Measurements from ENCODE around the gene SLIT3. TPM values are rescaled to one million over a fixed set of nuclear protein-coding genes. Genes with fewer than 3 reads are reported as not detected.

SLIT3 gene
- total RNA-seq, 1 experiment from 2014 or later = not detected

DNA sequence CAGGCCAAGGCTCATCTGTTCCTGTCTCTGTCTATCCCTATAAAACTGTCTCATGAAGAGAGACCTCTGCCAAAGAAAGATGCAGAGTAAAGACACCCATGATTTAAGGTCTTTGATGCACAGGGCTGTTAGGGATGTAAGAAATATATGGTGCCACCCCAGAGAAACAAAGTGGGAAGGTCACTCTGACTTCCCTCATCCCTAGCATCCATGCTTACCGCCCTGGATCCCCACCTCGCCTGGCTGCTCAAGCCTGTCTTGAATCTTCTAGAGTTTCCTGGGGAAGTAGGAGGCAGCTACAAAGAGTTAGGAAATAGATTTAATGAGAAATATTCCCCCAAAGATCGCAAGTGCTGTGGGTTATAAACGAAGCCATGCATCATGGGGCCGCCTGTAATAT is 349.2 kb downstream of the SLIT3 start:
- intact Hi-C loops (cut with micrococcal nuclease; ENCODE audit: unreplicated experiment) = no loop called here
- Histone ChIP-seq H3K4me3 (no peak overlapping the region), H3K79me2 (ENCODE audit: low read depth) (no peaks in the 10 kb centered on the region), H3K27ac (no peak overlapping the region), H3F3A (ENCODE audit: insufficient read depth, low read depth) (no peaks in the 10 kb centered on the region), H3K36me3 (ENCODE audit: low read depth) (no peaks in the 10 kb centered on the region), H3K9me3 (ENCODE audit: insufficient read depth, low read depth) (no peaks in the 10 kb centered on the region), H3K27me3 (ENCODE audit: insufficient read depth, low read depth) (peaks cover 39% of the 10 kb centered on the region), H3K9me2 (ENCODE audit: insufficient read depth) (no peaks in the 10 kb centered on the region), H2AFZ (no peak overlapping the region), H3K4me1 (replicated peaks; ENCODE audit: insufficient read depth) (no peaks in the 10 kb centered on the region), H4K20me1 (ENCODE audit: insufficient read depth) (no peaks in the 10 kb centered on the region), H3K4me2 (no peak overlapping the region)
- BruUV-seq (replicated peaks) = no TSS peak
- ChIA-PET POLR2A (ENCODE audit: unreplicated experiment) (no interaction called here), CTCF (no interaction called here)
- TF ChIP-seq EZH2 (IDR thresholded peaks at IDR 0.05; ENCODE audit: low read depth) = no peak
- TF ChIP-seq, protein P1, sequence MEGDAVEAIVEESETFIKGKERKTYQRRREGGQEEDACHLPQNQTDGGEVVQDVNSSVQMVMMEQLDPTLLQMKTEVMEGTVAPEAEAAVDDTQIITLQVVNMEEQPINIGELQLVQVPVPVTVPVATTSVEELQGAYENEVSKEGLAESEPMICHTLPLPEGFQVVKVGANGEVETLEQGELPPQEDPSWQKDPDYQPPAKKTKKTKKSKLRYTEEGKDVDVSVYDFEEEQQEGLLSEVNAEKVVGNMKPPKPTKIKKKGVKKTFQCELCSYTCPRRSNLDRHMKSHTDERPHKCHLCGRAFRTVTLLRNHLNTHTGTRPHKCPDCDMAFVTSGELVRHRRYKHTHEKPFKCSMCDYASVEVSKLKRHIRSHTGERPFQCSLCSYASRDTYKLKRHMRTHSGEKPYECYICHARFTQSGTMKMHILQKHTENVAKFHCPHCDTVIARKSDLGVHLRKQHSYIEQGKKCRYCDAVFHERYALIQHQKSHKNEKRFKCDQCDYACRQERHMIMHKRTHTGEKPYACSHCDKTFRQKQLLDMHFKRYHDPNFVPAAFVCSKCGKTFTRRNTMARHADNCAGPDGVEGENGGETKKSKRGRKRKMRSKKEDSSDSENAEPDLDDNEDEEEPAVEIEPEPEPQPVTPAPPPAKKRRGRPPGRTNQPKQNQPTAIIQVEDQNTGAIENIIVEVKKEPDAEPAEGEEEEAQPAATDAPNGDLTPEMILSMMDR (conservative IDR thresholded peaks at IDR 0.05) = no peak
- no peak for DNase-seq

DNA sequence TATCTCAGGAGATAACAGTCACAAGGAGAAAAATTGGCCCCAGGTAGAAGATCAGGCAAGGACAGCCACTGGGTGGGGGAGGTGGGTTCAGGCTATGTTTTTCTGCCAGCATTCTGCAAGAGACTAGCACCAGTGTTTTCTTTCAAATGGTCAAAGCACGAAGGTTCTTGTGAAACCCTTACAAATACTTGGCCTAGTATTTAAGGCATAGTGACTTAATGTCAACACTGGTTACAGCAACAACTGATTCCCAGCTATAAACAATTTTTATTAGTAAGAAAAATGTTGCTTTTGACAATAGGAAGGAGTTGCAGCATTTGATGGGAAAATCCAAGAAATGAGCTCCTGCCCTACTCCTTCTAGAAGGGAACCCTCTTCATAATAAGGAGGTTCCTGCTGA is 349.6 kb downstream of the SLIT3 start:
- H3K4me2 ChIP-seq = no peak overlapping the region
- H3K36me3 ChIP-seq (ENCODE audit: low read depth) = no peaks in the 10 kb centered on the region
- H3K27me3 ChIP-seq (ENCODE audit: insufficient read depth, low read depth) = peaks cover 36% of the 10 kb centered on the region
- TF ChIP-seq, protein P1 (conservative IDR thresholded peaks at IDR 0.05) = no peak
- TF ChIP-seq EZH2 (IDR thresholded peaks at IDR 0.05; ENCODE audit: low read depth) = no peak
- DNase-seq = no peak
- no peaks in the 10 kb centered on the region for H3K79me2 ChIP-seq (ENCODE audit: low read depth)
- H4K20me1 ChIP-seq (ENCODE audit: insufficient read depth) = no peaks in the 10 kb centered on the region
- H3F3A ChIP-seq (ENCODE audit: insufficient read depth, low read depth) = no peaks in the 10 kb centered on the region
- ChIA-PET POLR2A (ENCODE audit: unreplicated experiment) (no interaction called here), CTCF (no interaction called here)
- no peaks in the 10 kb centered on the region for H3K9me2 ChIP-seq (ENCODE audit: insufficient read depth)
- H2AFZ ChIP-seq = no peak overlapping the region
- H3K9me3 ChIP-seq (ENCODE audit: insufficient read depth, low read depth) = no peaks in the 10 kb centered on the region
- H3K4me3 ChIP-seq = no peak overlapping the region
- no peaks in the 10 kb centered on the region for H3K4me1 ChIP-seq (replicated peaks; ENCODE audit: insufficient read depth)
- intact Hi-C loops (cut with micrococcal nuclease; ENCODE audit: unreplicated experiment) = no loop called here
- BruUV-seq (replicated peaks) = no TSS peak
- H3K27ac ChIP-seq = no peak overlapping the region

DNA sequence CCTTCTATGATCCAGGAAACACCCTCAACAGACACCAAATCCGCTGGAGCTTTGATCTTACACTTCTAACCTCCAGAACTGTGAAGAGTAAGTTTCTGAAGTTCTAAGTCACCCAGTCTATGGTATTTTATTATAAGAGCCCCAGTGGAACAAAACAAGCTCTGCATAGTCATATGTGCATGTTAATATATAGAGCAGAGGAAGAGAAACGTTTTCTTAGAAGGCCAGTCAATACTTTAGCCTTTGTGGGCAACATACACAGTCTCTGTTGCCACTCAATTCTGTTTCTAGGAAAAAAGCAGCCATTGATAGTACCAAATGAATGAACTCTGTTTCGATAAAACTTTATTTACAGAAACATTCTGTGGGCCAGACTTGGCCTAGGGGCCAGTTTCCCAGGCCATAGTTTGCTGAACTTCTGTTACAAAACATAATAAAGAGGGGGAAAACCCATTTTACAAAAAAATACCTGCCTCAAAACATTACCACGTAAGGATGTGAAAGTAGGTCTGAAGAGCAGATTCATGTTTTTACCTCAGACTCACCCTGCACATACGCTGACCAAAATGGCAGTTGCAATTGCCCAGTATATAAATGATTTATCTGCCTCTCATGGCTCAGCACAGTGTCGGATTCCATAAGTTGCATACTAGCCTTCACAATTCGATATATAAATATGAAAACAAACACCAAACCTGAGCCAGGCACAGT is 350.5 kb downstream of the SLIT3 start:
- Histone ChIP-seq H3K4me1 (replicated peaks; ENCODE audit: insufficient read depth) (no peaks in the 10 kb centered on the region), H3K9me2 (ENCODE audit: insufficient read depth) (no peaks in the 10 kb centered on the region), H3K79me2 (ENCODE audit: low read depth) (no peaks in the 10 kb centered on the region), H3K4me2 (no peak overlapping the region), H3K4me3 (no peak overlapping the region), H3F3A (ENCODE audit: insufficient read depth, low read depth) (no peaks in the 10 kb centered on the region), H3K27me3 (ENCODE audit: insufficient read depth, low read depth) (peaks cover 36% of the 10 kb centered on the region), H3K9me3 (ENCODE audit: insufficient read depth, low read depth) (no peaks in the 10 kb centered on the region), H3K27ac (no peak overlapping the region), H4K20me1 (ENCODE audit: insufficient read depth) (no peaks in the 10 kb centered on the region), H3K36me3 (ENCODE audit: low read depth) (no peaks in the 10 kb centered on the region), H2AFZ (no peak overlapping the region)
- TF ChIP-seq EZH2 (IDR thresholded peaks at IDR 0.05; ENCODE audit: low read depth) = no peak
- TF ChIP-seq, protein P1 (conservative IDR thresholded peaks at IDR 0.05) = no peak
- DNase-seq = no peak
- CTCF ChIA-PET = interaction anchor here (0.6 kb wide), 1 partner anchor 1301 kb away, joined by 5 read pairs; no protein-coding TSS in a partner anchor
- POLR2A ChIA-PET (ENCODE audit: unreplicated experiment) = no interaction called here
- BruUV-seq (replicated peaks) = no TSS peak
- intact Hi-C loops (cut with micrococcal nuclease; ENCODE audit: unreplicated experiment) = no loop called here

Measured in PC-9 (cell line).